Medulla oblongata (tissue), 1 donor: ENCODE results near the gene TAMALIN.

ENCODE experiments used
- DNase-seq: peaks from one replicate; pipeline ENCODE4 v3.0.0-alpha.2; 2015; ENCODE audit errors: extremely low spot score

The TAMALIN gene

DNA sequence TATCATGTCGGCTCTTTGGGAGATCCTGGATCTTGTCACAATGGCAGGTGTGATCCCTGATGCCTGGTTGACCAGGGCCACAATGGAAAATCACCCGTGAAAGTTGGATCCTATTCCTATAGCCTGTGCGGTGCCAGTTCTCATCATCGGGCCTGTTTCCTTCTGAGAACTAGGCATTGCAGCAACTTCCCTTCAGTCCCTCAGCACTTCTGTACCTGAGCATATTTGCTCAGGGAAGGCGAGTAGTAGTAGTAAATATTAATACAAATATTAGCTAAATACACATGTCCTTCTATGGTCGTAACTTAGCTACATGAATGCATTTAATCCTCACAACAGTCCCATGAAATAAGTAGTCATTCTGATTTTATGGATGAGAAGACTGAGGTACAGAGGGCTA, 22.1 kb upstream of the TAMALIN start:
- no peak for DNase-seq

DNA sequence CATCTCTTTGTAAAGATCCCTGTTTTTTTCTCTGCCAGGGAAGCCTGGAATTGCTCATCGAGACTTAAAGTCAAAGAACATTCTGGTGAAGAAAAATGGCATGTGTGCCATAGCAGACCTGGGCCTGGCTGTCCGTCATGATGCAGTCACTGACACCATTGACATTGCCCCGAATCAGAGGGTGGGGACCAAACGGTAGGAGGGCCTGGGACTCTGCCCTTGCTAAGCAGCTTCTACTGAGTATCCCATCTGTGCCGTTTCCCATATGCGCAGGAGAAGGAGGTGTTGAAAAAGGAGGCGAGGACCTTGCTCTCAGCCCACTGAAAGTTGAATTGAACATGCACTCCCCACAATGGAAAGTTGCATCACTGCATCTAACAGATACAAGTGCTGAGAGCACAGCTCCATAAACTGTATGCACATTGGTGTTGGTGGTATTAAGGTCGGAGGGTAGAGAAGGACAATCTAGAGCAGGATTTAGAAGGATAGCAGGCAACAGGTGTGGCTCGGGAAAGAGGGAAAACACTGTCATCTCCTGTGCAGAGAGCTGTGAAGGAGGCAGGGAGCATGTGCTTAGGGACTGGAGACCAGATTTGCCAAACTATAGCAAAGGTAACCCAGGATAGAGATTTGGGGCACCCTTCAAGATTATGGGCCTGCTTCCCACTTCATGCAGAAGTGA, 21.5 kb upstream of the TAMALIN start:
- no peak for DNase-seq

DNA sequence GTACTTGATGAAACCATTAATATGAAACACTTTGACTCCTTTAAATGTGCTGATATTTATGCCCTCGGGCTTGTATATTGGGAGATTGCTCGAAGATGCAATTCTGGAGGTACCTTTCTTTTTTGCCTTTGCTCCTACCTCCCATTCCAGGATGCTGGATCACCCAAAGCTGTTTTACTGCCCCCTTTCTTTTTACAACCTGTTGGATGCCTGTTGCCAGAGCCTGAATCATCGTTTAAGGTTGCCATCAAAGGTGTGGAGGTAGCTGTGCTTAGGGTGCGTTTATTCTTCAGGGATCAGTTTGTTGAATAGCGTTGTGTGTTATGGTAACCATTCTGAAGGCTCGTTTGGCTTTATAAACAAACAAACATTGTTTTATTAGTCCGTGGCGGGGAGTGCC, 19.9 kb upstream of the TAMALIN start:
- no peak for DNase-seq

DNA sequence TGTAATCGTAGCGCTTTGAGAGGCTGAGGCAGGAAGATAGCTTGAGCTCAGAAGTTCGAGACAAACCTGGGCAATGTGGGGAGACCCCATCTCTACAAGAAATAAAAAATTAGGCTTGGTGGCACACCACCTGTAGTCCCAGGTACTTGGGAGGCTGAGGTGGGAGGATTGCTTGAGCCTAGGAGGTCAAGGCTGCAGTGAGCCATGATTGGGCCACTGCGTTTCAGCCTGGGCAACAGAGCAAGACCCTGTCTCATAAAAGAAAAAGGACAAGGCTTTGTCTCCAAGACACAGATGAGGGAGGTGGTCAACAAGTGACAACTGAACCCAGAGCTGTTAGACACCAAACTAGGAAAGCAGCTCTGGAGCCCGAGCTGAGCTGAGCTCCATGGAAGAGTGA, 14.5 kb upstream of the TAMALIN start:
- no peak for DNase-seq

DNA sequence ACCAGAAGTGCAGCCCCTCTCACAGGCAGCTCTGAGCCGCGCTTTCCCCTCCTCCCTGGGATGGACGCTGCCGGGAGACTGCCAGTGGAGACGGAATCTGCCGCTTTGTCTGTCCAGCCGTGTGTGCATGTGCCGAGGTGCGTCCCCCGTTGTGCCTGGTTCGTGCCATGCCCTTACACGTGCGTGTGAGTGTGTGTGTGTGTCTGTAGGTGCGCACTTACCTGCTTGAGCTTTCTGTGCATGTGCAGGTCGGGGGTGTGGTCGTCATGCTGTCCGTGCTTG, 12.3 kb upstream of the TAMALIN start:
- no peak for DNase-seq

DNA sequence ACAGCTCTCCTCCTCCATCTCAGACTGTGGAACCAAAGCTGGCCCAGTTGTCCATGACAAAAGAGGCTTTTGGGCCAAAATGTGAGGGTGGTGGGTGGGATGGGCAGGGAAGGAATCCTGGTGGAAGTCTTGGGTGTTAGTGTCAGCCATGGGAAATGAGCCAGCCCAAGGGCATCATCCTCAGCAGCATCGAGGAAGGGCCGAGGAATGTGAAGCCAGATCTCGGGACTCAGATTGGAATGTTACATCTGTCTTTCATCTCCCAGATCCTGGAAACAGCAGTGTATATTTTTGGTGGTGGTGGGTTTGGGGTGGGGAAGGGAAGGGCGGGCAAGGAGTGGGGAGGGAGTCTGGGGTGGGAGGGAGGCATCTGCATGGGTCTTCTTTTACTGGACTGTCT, 11.8 kb upstream of the TAMALIN start:
- DNase-seq, result no peak

DNA sequence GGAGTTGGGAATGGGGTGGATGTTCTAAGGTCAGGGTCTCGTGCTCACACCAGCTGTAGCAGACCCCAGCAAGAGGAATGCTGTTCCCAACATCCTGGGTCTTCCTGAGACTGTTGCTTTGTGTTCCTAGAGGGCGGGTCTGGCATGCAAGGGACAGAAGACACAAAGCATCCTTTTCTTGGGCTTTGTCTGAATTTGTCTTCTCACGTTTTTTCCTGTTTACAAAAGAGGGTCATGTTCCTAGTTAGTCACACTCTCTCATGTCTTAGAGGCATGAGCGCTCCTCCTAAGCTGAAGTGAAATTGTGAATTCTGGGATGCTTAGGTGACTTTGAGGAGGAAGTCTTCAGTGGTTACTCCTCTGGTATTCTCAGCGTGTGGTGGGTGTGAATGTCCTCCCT, 9.6 kb upstream of the TAMALIN start:
- DNase-seq, result no peak

DNA sequence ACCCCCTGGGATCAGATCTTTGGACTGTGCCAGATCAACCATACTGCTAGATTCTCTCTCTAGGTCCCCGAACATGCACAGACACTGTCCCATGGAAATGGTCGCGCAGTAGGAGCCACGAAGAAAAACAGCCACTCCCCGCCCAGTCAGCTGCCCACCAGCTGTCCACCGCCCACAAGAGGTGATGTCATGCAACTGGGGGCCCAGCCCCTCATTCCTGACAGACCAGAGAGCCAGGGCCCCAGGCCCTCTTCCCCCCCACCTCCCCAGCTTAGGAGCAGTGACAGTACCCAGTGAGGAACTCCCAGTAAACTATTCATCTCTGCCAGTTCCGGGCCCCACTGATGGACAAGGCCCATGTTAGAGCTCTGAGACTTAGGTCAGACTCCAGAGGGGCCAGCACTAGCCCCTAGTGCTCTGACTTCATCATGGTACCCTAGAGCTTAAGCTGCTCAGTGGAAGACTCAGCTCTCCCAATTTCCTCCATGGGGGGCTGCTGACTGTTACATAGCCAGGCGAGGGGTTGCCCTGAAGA, 3.7 kb upstream of the TAMALIN start:
- DNase-seq, result no peak

DNA sequence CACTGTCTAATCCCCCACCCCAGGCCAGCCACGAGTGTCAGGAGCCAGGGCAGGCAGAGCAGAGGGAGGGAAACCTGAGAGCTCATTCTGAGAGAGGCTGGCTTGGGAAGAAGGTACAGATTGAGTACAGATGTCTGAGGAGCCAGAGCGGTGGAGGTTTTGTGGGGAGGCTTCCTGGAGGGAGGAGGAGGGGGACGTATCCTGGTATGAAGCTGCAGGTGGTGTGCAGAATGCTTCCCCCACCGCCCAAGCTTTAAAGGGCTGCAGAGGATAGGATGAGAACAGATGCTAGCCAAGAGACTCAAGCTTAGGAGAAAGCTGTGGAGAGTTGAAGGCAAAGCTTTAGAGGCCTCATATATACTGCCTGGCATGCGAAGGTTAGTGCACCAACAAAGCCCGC, 3.2 kb upstream of the TAMALIN start:
- no peak for DNase-seq

DNA sequence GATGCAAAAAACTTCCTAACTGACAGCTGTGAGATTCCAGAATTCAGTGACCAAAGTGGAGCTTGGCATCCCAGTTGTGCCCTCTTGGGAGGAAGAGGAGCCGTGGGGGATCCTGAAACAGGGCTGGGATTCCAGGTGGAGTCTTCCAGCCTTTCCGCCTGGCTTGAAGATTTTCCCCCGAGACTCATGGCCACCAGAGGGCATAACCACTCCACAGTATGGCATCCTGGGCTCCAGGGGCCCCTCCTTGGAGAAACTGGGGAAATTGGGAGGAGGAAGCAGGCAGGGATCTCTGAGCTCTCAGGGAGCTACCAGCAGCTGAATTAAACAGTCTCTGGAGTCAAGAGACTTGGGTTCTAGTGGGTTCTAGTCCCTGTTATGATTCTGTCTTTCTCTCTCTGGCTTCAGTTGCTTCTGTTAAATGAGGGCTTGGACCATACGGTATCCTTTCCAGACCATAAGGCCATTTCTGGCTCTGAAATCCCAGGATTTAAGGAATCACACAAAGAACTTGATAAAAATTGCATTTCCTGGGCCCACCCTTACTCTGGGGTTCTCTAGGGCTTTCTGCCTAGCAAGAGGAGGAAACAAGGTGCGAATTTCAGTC, 2.6 kb upstream of the TAMALIN start:
- DNase-seq, result peak; percentile 79

DNA sequence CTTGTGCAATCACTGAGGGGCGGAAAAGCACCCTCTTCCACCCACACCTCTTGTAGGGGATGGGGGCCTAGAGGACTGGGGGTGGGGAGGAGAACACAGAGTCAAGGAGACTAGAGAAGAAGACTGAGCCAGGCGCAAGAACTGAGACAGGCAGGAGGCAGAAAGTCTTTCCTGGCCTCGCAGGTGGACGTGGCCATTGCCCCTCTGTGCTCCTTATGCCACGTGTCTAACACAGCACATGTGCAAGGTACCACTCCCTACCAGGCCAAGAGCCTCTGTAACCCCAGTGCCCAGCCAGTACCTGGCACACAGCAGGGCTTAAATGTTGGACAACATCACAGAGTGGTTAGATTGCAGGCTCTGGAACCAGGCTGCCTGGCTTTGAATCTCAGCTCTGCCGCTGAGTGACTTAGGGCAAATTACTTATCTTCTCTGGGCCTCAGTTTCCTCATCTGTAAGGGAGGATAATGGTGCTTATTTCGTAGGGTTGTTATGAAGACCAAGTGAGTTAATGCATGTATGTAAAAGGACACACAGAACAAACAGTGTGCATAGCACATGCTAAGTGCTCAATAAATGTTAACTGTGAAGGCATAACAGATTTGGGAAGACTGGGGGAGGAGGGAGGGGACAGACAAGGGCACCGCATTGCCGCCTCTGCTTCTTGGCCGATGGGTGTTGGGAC, 1.4 kb upstream of the TAMALIN start:
- DNase-seq, result no peak

DNA sequence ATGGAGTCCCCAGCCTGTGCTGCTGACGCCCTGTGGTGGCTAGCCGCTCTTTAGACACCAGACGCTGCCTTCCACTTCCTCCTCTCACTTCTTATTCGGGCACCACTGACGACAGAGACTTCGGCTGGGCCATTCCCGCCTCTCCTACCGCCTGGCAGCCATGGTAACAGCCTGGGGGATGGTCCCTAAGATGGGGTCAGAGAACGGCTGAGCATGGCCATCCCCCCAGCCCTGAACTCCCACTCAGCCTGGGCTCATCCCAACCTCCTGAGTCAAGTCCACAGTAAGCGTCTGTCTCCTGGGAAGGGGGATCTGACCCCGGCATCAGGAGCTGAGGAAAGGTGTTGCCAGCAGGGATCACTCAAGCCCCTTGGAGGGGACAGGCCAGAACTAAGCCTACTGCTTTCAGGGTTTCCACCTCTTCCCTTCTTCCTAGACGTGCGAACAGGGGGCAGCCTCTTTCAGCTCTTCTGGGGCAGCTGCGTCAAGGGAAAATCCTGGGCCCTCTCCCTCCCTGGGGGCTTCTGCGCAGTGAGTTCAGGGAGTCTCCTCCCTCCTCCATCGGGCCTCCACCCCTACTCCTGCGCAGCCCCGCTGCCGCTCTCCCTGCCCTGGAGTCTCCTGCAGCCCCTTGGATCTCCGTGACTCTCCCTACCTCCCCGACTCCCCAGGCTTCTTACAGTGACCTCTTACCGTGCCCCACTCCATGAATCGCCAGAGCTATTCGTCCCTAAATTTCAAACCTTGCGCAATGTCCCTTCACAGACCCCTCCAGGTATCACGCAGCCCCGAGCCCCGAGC, 643 bp upstream of the TAMALIN start:
- peak; percentile 79 for DNase-seq

DNA sequence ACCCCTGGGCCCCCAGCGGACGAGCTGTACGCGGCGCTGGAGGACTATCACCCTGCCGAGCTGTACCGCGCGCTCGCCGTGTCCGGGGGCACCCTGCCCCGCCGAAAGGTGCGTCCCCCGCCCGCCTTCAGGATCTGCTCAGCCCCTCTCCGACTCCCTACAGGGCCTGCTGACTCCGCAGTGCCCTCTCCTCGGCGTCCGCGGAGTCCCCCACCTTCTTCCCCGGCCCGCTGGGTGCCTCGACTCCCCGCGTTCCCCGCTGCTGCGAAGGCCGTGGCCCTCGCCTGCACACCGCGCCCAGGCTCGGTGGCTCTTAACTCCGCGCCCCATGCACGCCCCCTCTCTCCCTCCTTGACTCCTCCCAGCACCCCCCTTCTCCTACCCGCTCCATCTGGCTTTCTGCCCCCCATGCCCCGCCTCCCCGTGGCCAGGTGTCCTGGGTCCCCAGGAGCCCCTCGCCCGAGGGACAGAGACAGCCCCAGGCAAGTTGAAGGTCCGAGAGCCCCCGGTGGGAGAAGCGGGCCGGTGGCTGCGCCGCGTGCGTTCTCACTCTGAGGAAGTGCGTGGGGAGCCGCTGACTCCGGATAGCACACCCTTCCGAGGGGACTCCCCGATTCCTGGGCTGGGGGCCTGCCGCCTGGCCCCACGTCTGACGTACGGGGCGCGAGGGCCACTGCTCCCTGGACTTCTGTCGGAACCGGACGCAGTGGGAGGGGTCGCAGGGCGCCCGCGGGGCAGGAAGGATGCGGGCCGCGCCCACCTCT, 594 bp downstream of the TAMALIN start:
- no peak for DNase-seq

DNA sequence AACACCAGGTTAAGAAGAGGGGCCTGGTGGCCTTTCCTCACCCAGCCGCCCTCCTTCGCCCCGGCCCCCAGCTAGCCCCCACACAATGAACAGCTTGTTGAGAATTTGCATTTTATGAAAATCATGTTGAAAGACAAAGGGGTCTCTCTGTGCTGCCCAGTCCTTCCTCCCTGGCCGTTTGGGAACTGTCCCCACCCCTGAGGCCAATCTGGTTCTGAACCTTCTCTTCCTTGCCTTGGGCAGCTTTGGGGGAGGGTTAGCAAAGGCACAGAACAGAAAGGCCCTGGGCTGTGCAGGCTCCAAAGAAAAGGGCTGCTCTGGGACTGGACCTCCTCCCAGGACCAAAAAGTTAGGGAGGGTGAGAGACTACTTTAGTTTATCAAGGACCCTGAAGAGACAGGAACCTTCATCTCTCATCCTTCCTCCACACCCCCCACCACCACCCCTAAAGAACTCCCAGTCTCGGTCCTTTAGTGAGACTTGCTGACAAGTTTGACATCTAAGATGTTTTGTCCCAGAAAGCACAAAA, 1.3 kb downstream of the TAMALIN start:
- no peak for DNase-seq

DNA sequence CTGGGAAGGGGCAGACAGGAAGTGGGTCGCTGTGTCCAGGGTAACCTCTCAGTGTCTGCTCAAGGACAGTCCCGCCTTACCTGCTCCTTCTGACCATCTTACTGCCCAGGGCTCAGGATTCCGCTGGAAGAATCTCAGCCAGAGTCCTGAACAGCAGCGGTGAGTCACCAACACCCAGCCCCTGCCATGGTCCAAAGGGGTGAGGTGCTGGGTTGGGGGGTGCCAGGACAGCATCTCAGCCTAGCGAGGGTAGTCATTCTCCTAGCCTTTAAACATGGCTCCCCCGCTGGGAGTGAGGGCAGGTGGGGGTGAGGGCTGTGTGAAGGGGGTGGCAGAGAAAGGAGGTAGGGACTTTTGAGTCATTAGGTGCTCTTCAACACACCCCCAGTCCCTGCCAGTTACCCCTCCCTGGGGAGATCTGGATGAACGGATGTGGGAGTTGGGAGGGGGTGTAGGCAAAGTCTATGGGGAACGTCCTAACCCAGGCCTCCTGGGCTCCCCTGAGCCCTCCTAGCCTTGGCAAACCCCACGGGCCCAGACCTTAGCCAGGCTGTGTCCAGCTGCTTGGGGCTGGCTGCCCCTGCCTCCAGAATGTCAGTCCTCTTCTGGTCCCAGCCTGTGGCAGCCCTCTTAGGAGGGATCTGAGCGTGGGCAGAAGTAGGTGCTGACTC, 2.5 kb downstream of the TAMALIN start:
- DNase-seq, result no peak

DNA sequence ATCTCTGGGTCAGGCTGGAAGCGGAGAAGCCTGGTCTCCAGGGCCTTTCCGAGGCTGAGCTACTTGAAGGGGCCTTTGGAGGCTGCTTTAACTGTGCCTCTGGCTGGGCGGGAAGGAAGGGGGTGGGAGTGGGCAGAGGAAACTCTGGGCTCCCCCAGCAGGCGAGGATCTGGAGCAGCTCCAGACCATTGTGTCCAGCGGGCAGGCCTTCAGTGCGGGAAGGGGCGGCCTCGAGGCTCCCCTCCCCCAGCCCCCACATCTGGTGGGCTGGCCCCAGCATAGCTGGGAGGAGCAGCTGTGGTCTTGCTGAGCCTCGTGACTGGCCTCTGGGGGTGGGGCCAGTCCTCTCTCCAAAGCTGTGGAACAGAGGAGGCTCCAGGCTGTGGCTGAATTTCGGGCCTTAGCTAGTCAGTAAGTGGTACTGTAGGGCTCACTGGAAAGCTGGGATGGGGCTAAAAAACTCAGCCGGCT, 3.4 kb downstream of the TAMALIN start:
- peak; percentile 72 for DNase-seq

DNA sequence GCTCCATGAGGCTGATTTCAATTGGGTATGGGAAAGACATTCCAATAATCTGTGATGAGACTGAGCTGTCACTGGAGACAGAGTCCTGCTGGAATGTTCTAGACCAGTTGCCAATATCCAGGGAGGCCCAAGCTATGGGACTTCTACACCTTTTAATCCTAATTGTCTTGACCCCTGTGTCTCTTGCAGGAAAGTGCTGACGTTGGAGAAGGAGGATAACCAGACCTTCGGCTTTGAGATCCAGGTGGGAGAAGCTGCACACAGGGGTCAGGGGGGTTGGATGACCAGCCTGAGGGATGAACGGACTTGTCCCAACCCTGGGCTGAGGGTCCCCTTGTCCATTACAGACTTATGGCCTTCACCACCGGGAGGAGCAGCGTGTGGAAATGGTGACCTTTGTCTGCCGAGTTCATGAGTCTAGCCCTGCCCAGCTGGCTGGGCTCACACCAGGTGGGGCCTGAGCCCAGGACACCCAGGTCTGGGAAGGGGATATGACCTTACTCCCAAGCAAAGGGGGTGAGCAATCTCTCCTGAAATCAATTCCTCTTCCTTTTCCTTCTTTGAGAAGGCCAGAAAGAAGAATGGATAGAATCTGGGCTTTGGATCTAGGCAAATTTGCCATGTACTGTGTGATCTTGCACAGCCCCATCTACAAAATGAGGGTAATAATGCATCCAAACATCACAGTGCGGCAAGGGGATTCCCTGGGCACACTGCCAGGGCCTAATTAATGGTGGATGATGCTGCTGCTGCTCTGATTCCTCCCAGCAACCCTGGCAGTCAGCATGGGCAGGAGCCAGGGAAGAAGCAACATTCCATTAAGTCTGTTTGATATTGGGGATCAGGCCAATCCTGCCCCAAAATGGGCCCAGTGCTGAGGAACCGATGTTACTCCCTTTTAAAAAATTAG, 4.2 kb downstream of the TAMALIN start:
- DNase-seq, result no peak

DNA sequence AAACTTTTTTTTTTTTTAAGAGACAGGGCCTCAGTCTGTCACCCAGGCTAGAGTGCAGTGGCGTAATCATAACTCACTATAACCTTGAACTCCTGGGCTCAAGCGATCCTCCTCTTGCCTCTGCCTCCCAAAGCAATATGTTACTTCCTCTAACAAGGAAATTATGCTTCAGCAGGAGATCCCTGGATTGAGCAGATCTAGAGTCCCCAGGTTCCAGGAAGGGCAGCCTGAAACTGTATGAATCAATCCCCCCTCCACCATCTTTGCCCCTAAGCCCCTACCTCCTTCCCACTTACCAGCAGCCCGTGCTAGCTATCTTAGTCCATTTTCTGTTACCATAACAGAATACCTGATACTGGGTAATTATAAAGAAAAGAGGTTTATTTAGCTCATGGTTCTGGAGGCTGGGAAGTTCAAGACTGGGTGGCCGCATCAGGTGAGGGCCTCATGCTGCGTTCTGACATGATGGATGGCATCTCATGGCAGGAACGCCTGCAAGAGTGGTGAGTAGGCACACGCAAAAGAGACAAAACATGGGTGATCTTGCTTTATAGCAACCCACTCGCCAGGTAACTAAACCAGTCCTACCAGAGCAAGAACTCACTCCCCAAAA, 5.0 kb downstream of the TAMALIN start:
- no peak for DNase-seq

DNA sequence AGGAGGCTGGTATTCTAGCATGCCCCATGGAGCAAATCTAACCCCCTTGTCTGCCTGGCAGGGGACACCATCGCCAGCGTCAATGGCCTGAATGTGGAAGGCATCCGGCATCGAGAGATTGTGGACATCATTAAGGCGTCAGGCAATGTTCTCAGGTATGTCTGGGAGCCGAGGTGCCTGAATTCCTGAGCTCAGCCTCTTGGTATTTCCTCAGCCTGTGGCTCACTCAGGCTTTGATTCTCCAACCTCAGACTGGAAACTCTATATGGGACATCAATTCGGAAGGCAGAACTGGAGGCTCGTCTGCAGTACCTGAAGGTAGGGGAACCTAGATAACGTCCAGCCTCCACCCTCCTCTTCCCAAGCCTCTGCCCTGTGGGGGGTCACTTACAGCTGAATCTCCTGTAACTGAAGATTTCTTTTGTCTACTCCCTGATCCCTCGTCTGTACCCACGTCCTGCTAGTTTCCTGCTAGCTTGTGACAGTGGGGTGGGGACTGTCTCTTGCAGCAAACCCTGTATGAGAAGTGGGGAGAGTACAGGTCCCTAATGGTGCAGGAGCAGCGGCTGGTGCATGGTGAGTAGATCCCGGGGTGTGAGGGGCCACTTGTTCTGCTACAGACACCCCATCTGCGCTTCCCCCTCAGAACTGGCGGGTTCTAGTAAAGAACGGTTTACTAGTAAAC, 7.0 kb downstream of the TAMALIN start:
- no peak for DNase-seq
